ENCODE results near the gene PSRC1.
"Not testable (repeated sequence)": the region's sequence is repeated elsewhere in the genome, so short reads cannot be mapped to it uniquely, and the experiment has no call there.

The PSRC1 gene

GRCh38 chr1:109295712-109296415 lies 12.9 kb upstream of the PSRC1 start:
- DNase-seq, result no peak

- DNase-seq, result no peak
These were observed 11.5 kb upstream of the PSRC1 start for GRCh38 chr1:109294481-109294880.

- DNase-seq, result no peak
These were observed 10.1 kb upstream of the PSRC1 start for GRCh38 chr1:109293026-109293425.

- no peak for DNase-seq
These were observed 9.4 kb upstream of the PSRC1 start for GRCh38 chr1:109292364-109292763.

GRCh38 chr1:109290998-109291397 lies 8.1 kb upstream of the PSRC1 start:
- peak in 1 of 2 donors; percentile 45 for DNase-seq

- DNase-seq, result no peak
These were observed 7.2 kb upstream of the PSRC1 start for GRCh38 chr1:109290137-109290536.

GRCh38 chr1:109286762-109287161 lies 3.8 kb upstream of the PSRC1 start:
- not testable (repeated sequence) for DNase-seq

GRCh38 chr1:109283748-109284600 lies 1.0 kb upstream of the PSRC1 start:
- DNase-seq, result no peak

GRCh38 chr1:109282497-109282951 lies 421 bp downstream of the PSRC1 start:
- no peak for DNase-seq

- peak in 1 of 2 donors; percentile 22 for DNase-seq
These were observed 1.1 kb downstream of the PSRC1 start for GRCh38 chr1:109281680-109282496.

GRCh38 chr1:109280862-109281261 lies 2.1 kb downstream of the PSRC1 start:
- DNase-seq, result no peak

GRCh38 chr1:109279615-109280278 lies 3.2 kb downstream of the PSRC1 start:
- DNase-seq, result no peak

GRCh38 chr1:109277434-109278204 lies 5.3 kb downstream of the PSRC1 start:
- peak; percentile 64 to 68 for DNase-seq

- no peak for DNase-seq
These were observed 7.1 kb downstream of the PSRC1 start for GRCh38 chr1:109275706-109276345.

- no peak for DNase-seq
These were observed 8.1 kb downstream of the PSRC1 start for GRCh38 chr1:109274533-109275476.

GRCh38 chr1:109273570-109274288 lies 9.2 kb downstream of the PSRC1 start:
- DNase-seq, result no peak

GRCh38 chr1:109272831-109273547 lies 10.0 kb downstream of the PSRC1 start:
- no peak for DNase-seq

GRCh38 chr1:109272021-109272799 lies 10.7 kb downstream of the PSRC1 start:
- no peak for DNase-seq

All from CD4-positive, alpha-beta T cell treated with Interleukin-4 for 1 hour (primary cell).